SU-DHL-6 (cell line): ENCODE data around the gene SORCS2.

ENCODE experiments used
- H2AFZ ChIP-seq: fragments of 200-600 bp; sonication (generic); 2 replicates; pipeline ENCODE4 v1.6.1; 2014; ENCODE audit warnings: low read depth, mild to moderate bottlenecking, moderate library complexity, mixed read lengths, antibody characterized with exemption, low read length; ENCODE audit not compliant: severe bottlenecking
- H3F3A ChIP-seq: fragments of 200-600 bp; shearing (Covaris generic); 2 replicates; pipeline ENCODE4 v1.6.0; 2016; ENCODE audit warnings: antibody characterized with exemption, mild to moderate bottlenecking; ENCODE audit not compliant: insufficient read depth
- H3K27ac ChIP-seq: fragments of 200-600 bp; sonication (generic); 2 replicates; pipeline ENCODE4 v1.5.1; 2016; ENCODE audit warnings: low read depth, mild to moderate bottlenecking, low read length, moderate library complexity, mixed read lengths
- H3K27me3 ChIP-seq: fragments of 200-600 bp; sonication (generic), shearing (Covaris generic); 2 replicates; pipeline ENCODE4 v1.6.0; 2014; ENCODE audit warnings: mild to moderate bottlenecking, low read length
- H3K36me3 ChIP-seq: fragments of 200-600 bp; sonication (generic); 2 replicates; pipeline ENCODE4 v1.6.1; 2014; ENCODE audit warnings: mild to moderate bottlenecking, low read length, mixed read lengths
- H3K4me2 ChIP-seq: fragments of 300-600, 200-600 bp; shearing (Covaris generic), sonication (generic); 2 replicates; pipeline ENCODE4 v1.6.0; 2014; ENCODE audit warnings: low read length, low read depth, mild to moderate bottlenecking; ENCODE audit not compliant: poor library complexity, severe bottlenecking
- H3K4me3 ChIP-seq: fragments of 200-600 bp; sonication (generic); 2 replicates; pipeline ENCODE4 v1.5.1; 2014; ENCODE audit warnings: antibody characterized with exemption, low read length, mild to moderate bottlenecking, mixed read lengths; ENCODE audit not compliant: insufficient read depth, poor library complexity, severe bottlenecking
- H3K79me2 ChIP-seq: fragments of 200-600 bp; sonication (generic); 2 replicates; pipeline ENCODE4 v1.6.1; 2014; ENCODE audit warnings: mild to moderate bottlenecking, low read length, moderate library complexity; ENCODE audit not compliant: insufficient read depth
- H3K9ac ChIP-seq: fragments of 200-600 bp; sonication (generic); 2 replicates; pipeline ENCODE4 v1.7.0; 2014; ENCODE audit warnings: mild to moderate bottlenecking, low read length
- H3K9me2 ChIP-seq: fragments of 200-600 bp; sonication (generic); replicated peaks from 2 replicates; pipeline ENCODE4 v1.6.1; 2014; ENCODE audit warnings: low read length; ENCODE audit not compliant: insufficient read depth
- H3K9me3 ChIP-seq: fragments of 200-600 bp; sonication (generic); 2 replicates; pipeline ENCODE4 v1.6.1; 2014; ENCODE audit warnings: low read length, mixed read lengths; ENCODE audit not compliant: insufficient read depth
- H4K20me1 ChIP-seq: fragments of 200-600 bp; sonication (generic); 2 replicates; pipeline ENCODE4 v1.6.1; 2014; ENCODE audit warnings: low read depth, mild to moderate bottlenecking, antibody characterized with exemption, low read length, moderate library complexity, mixed read lengths
- EZH2phosphoT487 ChIP-seq: fragments of 200-600 bp; sonication (generic), shearing (Covaris generic); conservative IDR thresholded peaks from 2 replicates; pipeline ENCODE4 v1.6.1; 2018; ENCODE audit warnings: mild to moderate bottlenecking, antibody characterized with exemption, low read length, moderate library complexity, mixed read lengths
- TF ChIP-seq, protein P1 (sequence below): fragments of 200-600 bp; sonication (generic); IDR thresholded peaks from one replicate; pipeline ENCODE4 v1.5.1; 2017; ENCODE audit warnings: antibody characterized with exemption, mild to moderate bottlenecking, low read length, moderate library complexity; ENCODE audit not compliant: insufficient read depth, poor library complexity, severe bottlenecking

SORCS2 gene

DNA sequence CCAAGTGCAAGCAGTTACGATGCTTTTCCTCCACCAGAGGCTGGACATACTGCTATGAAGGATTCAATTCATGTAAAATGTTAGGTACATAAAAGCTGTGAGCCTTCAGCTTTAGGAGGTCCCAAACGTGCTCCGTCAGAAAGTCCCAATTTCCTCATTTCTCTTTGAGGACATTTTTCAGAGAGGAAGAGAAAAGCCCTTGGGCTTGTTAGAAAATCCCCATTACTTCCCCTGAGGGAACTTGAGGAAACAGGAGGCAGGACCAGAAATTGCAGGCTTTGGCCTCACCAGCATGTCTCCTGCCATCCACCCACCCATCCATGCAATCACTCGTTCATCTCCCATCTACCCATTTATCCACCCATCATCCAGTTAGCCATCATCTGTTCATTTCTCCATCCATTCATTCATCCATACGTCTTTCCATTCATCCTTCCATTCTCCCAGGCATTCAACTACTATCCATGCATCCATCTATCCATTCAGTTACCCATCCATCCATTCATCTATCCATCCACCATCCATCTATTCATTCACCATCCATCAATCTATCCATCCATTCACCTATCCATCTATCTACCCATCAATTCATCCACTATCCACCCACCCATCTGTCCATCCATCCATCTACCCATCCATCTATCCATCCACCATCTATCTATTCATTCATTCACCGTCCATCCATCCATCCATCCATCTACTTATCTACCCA is 523.8 kb downstream of the SORCS2 start:
- no peaks in the 10 kb centered on the region for H3K9me3 ChIP-seq
- no peaks in the 10 kb centered on the region for H3K27me3 ChIP-seq
- H3K9ac ChIP-seq, result no peak overlapping the region
- H3K4me3 ChIP-seq, result no peak overlapping the region
- H3F3A ChIP-seq, result no peaks in the 10 kb centered on the region
- no peaks in the 10 kb centered on the region for H4K20me1 ChIP-seq
- H3K9me2 ChIP-seq, result no peaks in the 10 kb centered on the region
- H3K4me2 ChIP-seq, result no peak overlapping the region
- TF ChIP-seq EZH2phosphoT487, result no peak
- TF ChIP-seq, protein P1, sequence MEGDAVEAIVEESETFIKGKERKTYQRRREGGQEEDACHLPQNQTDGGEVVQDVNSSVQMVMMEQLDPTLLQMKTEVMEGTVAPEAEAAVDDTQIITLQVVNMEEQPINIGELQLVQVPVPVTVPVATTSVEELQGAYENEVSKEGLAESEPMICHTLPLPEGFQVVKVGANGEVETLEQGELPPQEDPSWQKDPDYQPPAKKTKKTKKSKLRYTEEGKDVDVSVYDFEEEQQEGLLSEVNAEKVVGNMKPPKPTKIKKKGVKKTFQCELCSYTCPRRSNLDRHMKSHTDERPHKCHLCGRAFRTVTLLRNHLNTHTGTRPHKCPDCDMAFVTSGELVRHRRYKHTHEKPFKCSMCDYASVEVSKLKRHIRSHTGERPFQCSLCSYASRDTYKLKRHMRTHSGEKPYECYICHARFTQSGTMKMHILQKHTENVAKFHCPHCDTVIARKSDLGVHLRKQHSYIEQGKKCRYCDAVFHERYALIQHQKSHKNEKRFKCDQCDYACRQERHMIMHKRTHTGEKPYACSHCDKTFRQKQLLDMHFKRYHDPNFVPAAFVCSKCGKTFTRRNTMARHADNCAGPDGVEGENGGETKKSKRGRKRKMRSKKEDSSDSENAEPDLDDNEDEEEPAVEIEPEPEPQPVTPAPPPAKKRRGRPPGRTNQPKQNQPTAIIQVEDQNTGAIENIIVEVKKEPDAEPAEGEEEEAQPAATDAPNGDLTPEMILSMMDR, result no peak
- H3K36me3 ChIP-seq, result no peaks in the 10 kb centered on the region
- no peaks in the 10 kb centered on the region for H3K79me2 ChIP-seq
- no peak overlapping the region for H2AFZ ChIP-seq
- no peak overlapping the region for H3K27ac ChIP-seq

DNA sequence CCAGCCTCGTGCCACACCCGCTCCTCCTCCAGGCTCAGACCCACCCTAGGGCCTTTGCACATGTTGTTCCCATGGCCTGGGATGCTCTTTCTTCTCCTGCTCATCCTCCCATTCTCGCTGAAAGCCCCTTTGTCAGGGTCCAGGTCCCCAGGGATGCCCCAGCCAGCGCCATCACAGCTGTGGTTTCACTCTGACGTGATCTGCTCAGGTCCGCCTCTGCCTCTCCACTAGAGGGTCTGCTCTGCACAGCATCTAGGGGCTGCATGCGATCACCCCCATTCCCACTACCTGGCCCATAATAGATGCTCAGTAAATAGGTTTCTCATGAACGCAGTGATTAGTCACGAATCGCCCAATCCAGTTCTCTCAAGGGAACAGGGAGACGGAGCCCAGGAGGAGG is 524.8 kb downstream of the SORCS2 start:
- Histone ChIP-seq H2AFZ (no peak overlapping the region), H3K9me3 (no peaks in the 10 kb centered on the region), H3K79me2 (no peaks in the 10 kb centered on the region), H3K4me2 (no peak overlapping the region), H3K9ac (no peak overlapping the region), H3K27me3 (no peaks in the 10 kb centered on the region), H3K9me2 (no peaks in the 10 kb centered on the region), H3K27ac (no peak overlapping the region), H4K20me1 (no peaks in the 10 kb centered on the region), H3F3A (no peaks in the 10 kb centered on the region), H3K36me3 (no peaks in the 10 kb centered on the region), H3K4me3 (no peak overlapping the region)
- no peak for TF ChIP-seq EZH2phosphoT487
- TF ChIP-seq, protein P1, result no peak

DNA sequence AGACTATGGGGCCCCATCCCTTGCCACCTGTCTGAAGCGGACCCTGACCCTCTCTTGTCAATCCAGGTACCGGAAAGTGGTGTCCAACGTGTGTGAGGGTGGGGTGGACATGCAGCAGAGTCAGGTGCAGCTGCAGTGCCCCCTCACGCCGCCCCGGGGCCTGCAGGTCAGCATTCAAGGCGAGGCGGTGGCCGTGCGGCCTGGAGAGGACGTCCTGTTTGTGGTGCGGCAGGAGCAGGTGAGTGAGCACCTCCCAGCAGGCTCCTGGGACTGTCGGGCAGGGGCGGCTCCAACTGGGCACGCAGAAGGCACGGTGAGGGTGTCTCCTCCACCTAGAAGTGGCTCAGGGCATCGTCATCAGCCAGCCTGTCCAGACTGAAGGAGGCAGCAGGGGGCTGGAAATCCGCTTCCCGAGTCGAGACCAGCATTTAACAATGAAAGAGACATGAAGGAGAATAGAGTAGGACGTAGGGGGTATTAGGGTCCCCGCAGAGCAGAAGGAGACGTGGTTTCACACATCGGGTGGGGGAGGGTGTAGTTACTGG is 525.7 kb downstream of the SORCS2 start:
- Histone ChIP-seq H3K9me2 (no peaks in the 10 kb centered on the region), H3F3A (no peaks in the 10 kb centered on the region), H3K9me3 (no peaks in the 10 kb centered on the region), H3K36me3 (no peaks in the 10 kb centered on the region), H3K79me2 (no peaks in the 10 kb centered on the region), H4K20me1 (no peaks in the 10 kb centered on the region), H3K4me3 (no peak overlapping the region), H2AFZ (no peak overlapping the region), H3K4me2 (no peak overlapping the region), H3K9ac (no peak overlapping the region), H3K27me3 (no peaks in the 10 kb centered on the region), H3K27ac (no peak overlapping the region)
- TF ChIP-seq EZH2phosphoT487, result no peak
- TF ChIP-seq, protein P1, result no peak
